Psoas muscle (tissue), 8 donors: Measurements from ENCODE around the gene ZBTB16. TPM values are rescaled to one million over a fixed set of nuclear protein-coding genes. Genes with fewer than 3 reads are reported as not detected.
A peak's percentile ranks its signal among the peaks of the same experiment; 100 is the strongest.

ENCODE experiments used
- ATAC-seq, 4 donors: fragments of 200-7000 bp; cut with Tn5 transposase; one replicate each; pipeline ENCODE4 v1.9.1; 2020; ENCODE audit warnings: moderate library complexity in 3 of 4, mild to moderate bottlenecking in 2 of 4
- DNase-seq, 2 donors: peaks; one replicate each; pipeline ENCODE4 v3.0.0-alpha.2; 2020
- H3K27ac ChIP-seq: fragments of 200-600 bp; one replicate; pipeline ENCODE4 v1.8.0; 2022
- H3K27me3 ChIP-seq, 3 donors: fragments of 200-600 bp in 1 of 3; one replicate each; pipeline versions ENCODE4 v1.6.1 to v1.8.0; 2013 to 2022; ENCODE audit warnings: low read length in 2 of 3, mild to moderate bottlenecking in 2 of 3, moderate library complexity in 1 of 3; ENCODE audit not compliant: insufficient read depth in 3 of 3
- H3K36me3 ChIP-seq, 2 donors: fragments of 200-600 bp in 1 of 2; one replicate each; pipeline versions ENCODE4 v1.6.1 to v1.8.0; 2013 to 2022; ENCODE audit warnings: low read depth in 1 of 2, mild to moderate bottlenecking in 1 of 2, moderate library complexity in 1 of 2; ENCODE audit not compliant: insufficient read depth in 1 of 2
- H3K4me1 ChIP-seq: fragments of 200-600 bp; one replicate; pipeline ENCODE4 v1.8.0; 2022
- H3K4me3 ChIP-seq: fragments of 200-600 bp; one replicate; pipeline ENCODE4 v1.8.0; 2022; ENCODE audit warnings: mild to moderate bottlenecking
- H3K9me3 ChIP-seq: fragments of 200-600 bp; one replicate; pipeline ENCODE4 v1.8.0; 2022
- WGBS, 3 donors: extraction: QIAGEN DNeasy Blood & Tissue Kit; methylation state at CpG; one replicate each; pipeline versions ENCODE4 v1.1.6 to v1.1.7; 2013; 5-methylcytosine and 5-hydroxymethylcytosine counted together
- intact Hi-C, 2 donors: fragments of 100-400 bp; cut with DNase I; formaldehyde crosslinking; loops; one replicate each; pipeline versions ENCODE4 v1.11.0 to v1.14.2; 2022
- long read RNA-seq, 2 donors: library from polyadenylated mRNA; unstranded; transcript quantifications; one replicate each; pipeline ENCODE4 v2.0.0, GENCODE V29; 2021
- polyA plus RNA-seq, 3 donors: library from polyadenylated mRNA; stranded (reverse); fragments of 200-250 nt; gene quantifications; one replicate each; pipeline ENCODE4 v1.2.3, GENCODE V29; 2013
- total RNA-seq, 4 donors: library from RNA; stranded (reverse); fragmentation: NEBNext Ultra II Directional in 2 of 4; extraction: Animal tissue kit (Norgen Biotek cat#: 25700) in 2 of 4; gene quantifications; one replicate each; pipeline versions ENCODE4 v1.2.1 to v1.2.4, GENCODE V29; 2021 to 2023
- TF ChIP-seq, protein P1 (sequence below): fragments of 200-600 bp; IDR thresholded peaks from one replicate; pipeline ENCODE4 v1.8.0; 2022; ENCODE audit warnings: antibody characterized with exemption
- donor health status: healthy with polysubstance abuse.
- donor health status: DM: no; HTN: no; CAD: no; lungs with moderate emphysema.
- donor health status: Bipolar disorder and iron deficiency.
- donor health status: healthy.
- donor health status: DM: yes; HTN: yes; CAD: no.
- donor health status: DM: no; HTN: no; CAD: no.
- donor health status: DM: no; HTN: no; CAD: no.
- donor health status: DM: yes; HTN: yes; CAD: no.

Gene ZBTB16, protein sequence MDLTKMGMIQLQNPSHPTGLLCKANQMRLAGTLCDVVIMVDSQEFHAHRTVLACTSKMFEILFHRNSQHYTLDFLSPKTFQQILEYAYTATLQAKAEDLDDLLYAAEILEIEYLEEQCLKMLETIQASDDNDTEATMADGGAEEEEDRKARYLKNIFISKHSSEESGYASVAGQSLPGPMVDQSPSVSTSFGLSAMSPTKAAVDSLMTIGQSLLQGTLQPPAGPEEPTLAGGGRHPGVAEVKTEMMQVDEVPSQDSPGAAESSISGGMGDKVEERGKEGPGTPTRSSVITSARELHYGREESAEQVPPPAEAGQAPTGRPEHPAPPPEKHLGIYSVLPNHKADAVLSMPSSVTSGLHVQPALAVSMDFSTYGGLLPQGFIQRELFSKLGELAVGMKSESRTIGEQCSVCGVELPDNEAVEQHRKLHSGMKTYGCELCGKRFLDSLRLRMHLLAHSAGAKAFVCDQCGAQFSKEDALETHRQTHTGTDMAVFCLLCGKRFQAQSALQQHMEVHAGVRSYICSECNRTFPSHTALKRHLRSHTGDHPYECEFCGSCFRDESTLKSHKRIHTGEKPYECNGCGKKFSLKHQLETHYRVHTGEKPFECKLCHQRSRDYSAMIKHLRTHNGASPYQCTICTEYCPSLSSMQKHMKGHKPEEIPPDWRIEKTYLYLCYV
- total RNA-seq = 100 to 1,000 TPM in 3 of 4 donors, 10 to 100 TPM in 1; 11.7 to 299 (median 183) TPM
- polyA plus RNA-seq = 10 to 100 TPM; 12.0 to 89.8 (median 45.2) TPM
- long read RNA-seq, donor 1, transcript ZBTB16-201 (7 exons, 2,523 nt) = major isoform, 8 of 12 reads
- long read RNA-seq, donor 1, partial matches to known transcripts = 1 of 12 reads
- long read RNA-seq, donor 1, other reads (novel, unspliced or antisense) = 3 of 12 reads
- long read RNA-seq, donor 2, full-length matches to known transcripts = 507 of 850 reads
- long read RNA-seq, donor 2, partial matches to known transcripts = 186 of 850 reads
- long read RNA-seq, donor 2, other reads (novel, unspliced or antisense) = 157 of 850 reads

DNA sequence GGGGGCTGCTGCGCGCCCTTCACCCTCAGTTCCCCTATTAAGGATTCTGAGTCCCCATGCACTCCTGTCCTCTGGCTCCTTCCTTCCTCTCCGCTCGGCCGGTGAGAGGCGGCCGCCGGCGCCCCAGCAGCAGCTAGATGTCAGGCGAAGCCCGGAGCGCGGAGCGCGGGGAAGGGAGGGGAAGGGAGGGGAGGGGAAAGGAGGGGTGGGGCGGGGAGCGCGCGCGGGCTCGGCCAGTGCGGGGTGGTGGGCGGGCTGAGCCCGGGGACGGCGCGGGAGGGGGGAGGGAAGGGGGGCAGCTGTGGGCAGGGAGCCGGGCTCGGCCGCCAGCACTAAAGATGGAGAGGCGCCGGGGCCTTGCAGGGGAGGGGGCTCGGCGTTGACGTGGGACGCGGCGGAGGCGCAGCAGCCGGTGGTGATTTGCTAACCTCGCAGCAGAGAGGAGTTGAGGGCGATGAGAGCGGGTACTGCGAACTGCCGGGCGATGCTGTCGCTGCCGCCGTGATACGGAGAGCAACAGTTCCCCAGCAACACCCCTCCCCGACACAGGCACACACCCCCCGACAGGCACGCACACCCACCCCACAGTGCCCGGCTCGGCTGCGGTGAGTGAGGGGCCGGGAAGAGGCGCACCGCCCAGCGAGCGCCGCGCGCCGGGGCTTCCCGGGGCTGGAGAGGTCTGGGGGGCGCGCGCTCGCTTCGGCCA lies at the start of gene ZBTB16:
Gene ZBTB16, plus strand, starts transcription at position 434 of the 706 bp plus-strand sequence. CDS start 3,590 bp downstream, outside the sequence.
- H3K27ac ChIP-seq = peak within 1 kb of the TSS; percentile 99
- intact Hi-C loops = loop anchor here in 1 of 2 donors (1.0 to 5.0 kb wide), 4 partner anchors 23 to 198 kb away; no protein-coding TSS in a partner anchor
- DNase-seq = peak; percentile 90 to 97
- H3K36me3 ChIP-seq = peaks cover 4 to 14% of the 10 kb centered on the region in 2 donors
- peak; percentile 52 to 66 (median 59) for ATAC-seq
- TF ChIP-seq, protein P1, sequence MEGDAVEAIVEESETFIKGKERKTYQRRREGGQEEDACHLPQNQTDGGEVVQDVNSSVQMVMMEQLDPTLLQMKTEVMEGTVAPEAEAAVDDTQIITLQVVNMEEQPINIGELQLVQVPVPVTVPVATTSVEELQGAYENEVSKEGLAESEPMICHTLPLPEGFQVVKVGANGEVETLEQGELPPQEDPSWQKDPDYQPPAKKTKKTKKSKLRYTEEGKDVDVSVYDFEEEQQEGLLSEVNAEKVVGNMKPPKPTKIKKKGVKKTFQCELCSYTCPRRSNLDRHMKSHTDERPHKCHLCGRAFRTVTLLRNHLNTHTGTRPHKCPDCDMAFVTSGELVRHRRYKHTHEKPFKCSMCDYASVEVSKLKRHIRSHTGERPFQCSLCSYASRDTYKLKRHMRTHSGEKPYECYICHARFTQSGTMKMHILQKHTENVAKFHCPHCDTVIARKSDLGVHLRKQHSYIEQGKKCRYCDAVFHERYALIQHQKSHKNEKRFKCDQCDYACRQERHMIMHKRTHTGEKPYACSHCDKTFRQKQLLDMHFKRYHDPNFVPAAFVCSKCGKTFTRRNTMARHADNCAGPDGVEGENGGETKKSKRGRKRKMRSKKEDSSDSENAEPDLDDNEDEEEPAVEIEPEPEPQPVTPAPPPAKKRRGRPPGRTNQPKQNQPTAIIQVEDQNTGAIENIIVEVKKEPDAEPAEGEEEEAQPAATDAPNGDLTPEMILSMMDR = peak; percentile 18
- no peaks in the 10 kb centered on the region for H3K27me3 ChIP-seq
- peaks cover 55% of the 10 kb centered on the region for H3K4me1 ChIP-seq
- 0 to 1% (median 0%) methylated on average over 37 to 70 of the region's 71 CpGs for WGBS, 3 donors
- no peaks in the 10 kb centered on the region for H3K9me3 ChIP-seq
- peak within 1 kb of the TSS; percentile 97 for H3K4me3 ChIP-seq

DNA sequence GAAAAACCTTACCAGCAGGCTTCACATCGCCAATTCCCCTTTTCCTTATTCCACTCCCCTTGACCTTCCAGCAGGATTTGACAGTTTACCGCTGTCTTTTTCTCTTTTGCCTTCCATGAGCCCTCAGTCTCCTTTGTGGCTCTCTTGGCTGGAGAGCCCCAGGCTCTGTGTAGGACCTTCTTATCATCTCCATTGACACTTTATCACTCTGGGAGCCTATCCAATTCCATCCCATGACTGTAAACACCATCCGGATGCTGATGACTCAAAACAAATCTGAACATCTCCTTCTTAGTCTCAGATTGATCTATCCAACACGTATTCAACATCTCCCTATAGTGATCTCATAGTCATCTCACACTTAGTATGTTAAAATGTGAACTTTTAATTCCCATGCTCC lies 48.6 kb upstream of the ZBTB16 start:
- intact Hi-C loops = no loop called here
- H3K27ac ChIP-seq = no peak overlapping the region
- no peaks in the 10 kb centered on the region for H3K9me3 ChIP-seq
- WGBS, 3 donors = 76 to 83% (median 81%) methylated on average over 4 of the region's 4 CpGs
- peaks cover 0 to 4% (median 0%) of the 10 kb centered on the region in 3 donors for H3K27me3 ChIP-seq
- TF ChIP-seq, protein P1 = no peak
- DNase-seq (no peak), ATAC-seq (no peak)
- H3K4me1 ChIP-seq = no peaks in the 10 kb centered on the region
- H3K36me3 ChIP-seq = no peaks in the 10 kb centered on the region
- no peak overlapping the region for H3K4me3 ChIP-seq

DNA sequence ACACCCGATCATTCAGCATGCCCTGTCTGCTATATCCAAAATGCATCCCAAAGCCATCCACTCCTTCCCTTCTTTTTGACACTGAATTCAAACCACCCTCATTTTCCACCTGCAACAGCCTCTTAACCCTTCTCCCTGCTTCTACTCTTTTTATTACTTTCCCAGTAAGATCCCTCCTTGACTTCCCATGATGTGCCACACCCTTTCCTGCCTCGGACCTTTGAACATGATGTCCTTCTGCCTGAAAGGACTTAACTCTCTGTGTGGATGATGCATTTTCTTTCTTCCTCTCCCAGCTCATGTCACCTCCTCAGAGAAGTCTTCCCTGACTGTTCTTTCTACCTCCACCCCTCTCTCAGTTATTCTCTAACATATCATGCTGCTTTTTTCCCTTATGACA lies 48.1 kb upstream of the ZBTB16 start:
- no peak for ATAC-seq
- WGBS, 3 donors = 36 to 65% (median 57%) methylated on average over 2 of the region's 2 CpGs
- TF ChIP-seq, protein P1 = no peak

DNA sequence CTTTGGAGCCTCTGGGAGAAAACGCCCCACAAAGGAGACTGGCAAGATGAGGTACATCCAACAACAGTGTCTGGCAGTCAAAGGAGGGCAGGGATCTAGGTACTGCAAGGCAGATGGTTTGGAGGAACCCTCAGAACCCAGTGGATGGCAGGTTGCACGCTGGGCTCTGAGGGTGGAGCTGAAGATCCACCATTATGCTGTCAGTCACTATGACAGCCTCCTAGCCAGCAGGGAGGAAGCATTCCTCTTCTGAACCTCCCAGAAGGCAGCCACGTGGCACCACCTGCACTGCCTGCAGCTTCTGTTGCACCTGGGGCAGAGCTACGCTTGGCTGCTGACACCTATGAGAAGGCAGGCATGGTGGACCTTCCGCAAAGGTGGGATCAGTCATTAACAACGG lies 44.4 kb upstream of the ZBTB16 start:
- intact Hi-C loops = no loop called here
- TF ChIP-seq, protein P1 = no peak
- no peak for ATAC-seq

More for the DNA sequence above, 48.1 kb upstream of the ZBTB16 start:
- Histone ChIP-seq H3K36me3 (no peaks in the 10 kb centered on the region), H3K27me3 (peaks cover 0 to 4% (median 0%) of the 10 kb centered on the region in 3 donors), H3K9me3 (no peaks in the 10 kb centered on the region), H3K4me3 (no peak overlapping the region), H3K27ac (no peak overlapping the region), H3K4me1 (no peaks in the 10 kb centered on the region)
- DNase-seq = no peak
- intact Hi-C loops = no loop called here

More for the DNA sequence above, 44.4 kb upstream of the ZBTB16 start:
- Histone ChIP-seq H3K27ac (no peak overlapping the region), H3K9me3 (no peaks in the 10 kb centered on the region), H3K36me3 (no peaks in the 10 kb centered on the region), H3K27me3 (peaks cover 0 to 4% (median 0%) of the 10 kb centered on the region in 3 donors), H3K4me1 (no peaks in the 10 kb centered on the region), H3K4me3 (no peak overlapping the region)
- WGBS, 3 donors = 61 to 64% (median 62%) methylated on average over 6 of the region's 6 CpGs
- no peak for DNase-seq
